Endothelial cell (in vitro differentiated cells): ENCODE measurements around the gene MAP3K3. TPM values are rescaled to one million over a fixed set of nuclear protein-coding genes. Genes with fewer than 3 reads are reported as not detected.

Experiments
- DNase-seq: peaks from one replicate; pipeline ENCODE4 v3.0.0; 2021; ENCODE audit warnings: low spot score
- H3K27ac Mint-ChIP-seq: one replicate; pipeline ENCODE4 v1.8.0; 2021; ENCODE audit warnings: mixed read lengths, inconsistent platforms; ENCODE audit not compliant: unreplicated experiment
- H3K27me3 Mint-ChIP-seq: one replicate; pipeline ENCODE4 v1.8.0; 2021; ENCODE audit warnings: mild to moderate bottlenecking, moderate library complexity, mixed read lengths, inconsistent platforms; ENCODE audit not compliant: unreplicated experiment
- H3K36me3 Mint-ChIP-seq: one replicate; pipeline ENCODE4 v1.8.0; 2021; ENCODE audit warnings: mild to moderate bottlenecking, low read depth, mixed read lengths, inconsistent platforms; ENCODE audit not compliant: unreplicated experiment
- H3K4me1 Mint-ChIP-seq: one replicate; pipeline ENCODE4 v1.8.0; 2021; ENCODE audit warnings: mild to moderate bottlenecking, mixed read lengths, inconsistent platforms; ENCODE audit not compliant: unreplicated experiment
- H3K4me3 Mint-ChIP-seq: one replicate; pipeline ENCODE4 v1.8.0; 2021; ENCODE audit warnings: mild to moderate bottlenecking, mixed read lengths, inconsistent platforms; ENCODE audit not compliant: unreplicated experiment
- H3K9me3 Mint-ChIP-seq: one replicate; pipeline ENCODE4 v1.8.0; 2021; ENCODE audit warnings: mixed read lengths, inconsistent platforms; ENCODE audit not compliant: unreplicated experiment
- CTCF ChIP-seq: fragments of 200-600 bp; sonication (generic); IDR thresholded peaks from one replicate; pipeline ENCODE4 v1.5.0; 2021; ENCODE audit warnings: antibody characterized with exemption; ENCODE audit not compliant: unreplicated experiment
- long read RNA-seq: library from polyadenylated mRNA; unstranded; transcript quantifications from one replicate; pipeline ENCODE4 v2.0.0, GENCODE V29; 2020; ENCODE audit not compliant: unreplicated experiment
- total RNA-seq: library from RNA; stranded (reverse); fragmentation: NEBNext Ultra II Directional; extraction: Animal tissue kit (Norgen Biotek cat#: 25700); gene quantifications from one replicate; pipeline ENCODE4 v1.2.1, GENCODE V29; 2021; ENCODE audit not compliant: unreplicated experiment

The MAP3K3 gene
- total RNA-seq: 112 TPM
- long read RNA-seq, partial matches to known transcripts: 3 of 11 reads
- long read RNA-seq, other reads (novel, unspliced or antisense): 8 of 11 reads

GRCh38 chr17:63621684-63622573 lies at the start of gene MAP3K3:
TSS of gene MAP3K3 (plus strand) at chr17:63622417. CDS start at chr17:63622760, 343 bp downstream.
- no peak for TF ChIP-seq CTCF
- Mint-ChIP-seq H3K4me3 (peak within 1 kb of the TSS; percentile 99), H3K9me3 (no peaks in the 10 kb centered on the region), H3K27me3 (peaks cover 14% of the 10 kb centered on the region), H3K27ac (peak within 1 kb of the TSS; percentile 90), H3K36me3 (peaks cover 4% of the 10 kb centered on the region), H3K4me1 (peaks cover 36% of the 10 kb centered on the region)
- peak; percentile 94 for DNase-seq

GRCh38 chr17:63573634-63574033 lies 48.6 kb upstream of the MAP3K3 start:
- Mint-ChIP-seq H3K9me3 (no peaks in the 10 kb centered on the region), H3K27me3 (no peaks in the 10 kb centered on the region), H3K4me3 (no peak overlapping the region), H3K4me1 (peaks cover 5% of the 10 kb centered on the region), H3K27ac (peak overlapping the region; percentile 0), H3K36me3 (peaks cover 8% of the 10 kb centered on the region)
- TF ChIP-seq CTCF: peak; percentile 44
- no peak for DNase-seq

- no peak for DNase-seq
- Mint-ChIP-seq H3K9me3 (no peaks in the 10 kb centered on the region), H3K27me3 (peaks cover 1% of the 10 kb centered on the region), H3K4me3 (no peak overlapping the region), H3K36me3 (peaks cover 29% of the 10 kb centered on the region), H3K4me1 (peaks cover 24% of the 10 kb centered on the region), H3K27ac (no peak overlapping the region)
- TF ChIP-seq CTCF: no peak
These were observed 44.0 kb upstream of the MAP3K3 start for GRCh38 chr17:63578027-63578768.

GRCh38 chr17:63578769-63579111 lies 43.5 kb upstream of the MAP3K3 start:
- peaks cover 1% of the 10 kb centered on the region for H3K27me3 Mint-ChIP-seq
- no peaks in the 10 kb centered on the region for H3K9me3 Mint-ChIP-seq
- peaks cover 31% of the 10 kb centered on the region for H3K36me3 Mint-ChIP-seq
- TF ChIP-seq CTCF: no peak
- DNase-seq: no peak
- peak overlapping the region; percentile 48 for H3K27ac Mint-ChIP-seq
- peaks cover 23% of the 10 kb centered on the region for H3K4me1 Mint-ChIP-seq
- H3K4me3 Mint-ChIP-seq: no peak overlapping the region
